ENCODE data around the gene CLDN16.

DNA sequence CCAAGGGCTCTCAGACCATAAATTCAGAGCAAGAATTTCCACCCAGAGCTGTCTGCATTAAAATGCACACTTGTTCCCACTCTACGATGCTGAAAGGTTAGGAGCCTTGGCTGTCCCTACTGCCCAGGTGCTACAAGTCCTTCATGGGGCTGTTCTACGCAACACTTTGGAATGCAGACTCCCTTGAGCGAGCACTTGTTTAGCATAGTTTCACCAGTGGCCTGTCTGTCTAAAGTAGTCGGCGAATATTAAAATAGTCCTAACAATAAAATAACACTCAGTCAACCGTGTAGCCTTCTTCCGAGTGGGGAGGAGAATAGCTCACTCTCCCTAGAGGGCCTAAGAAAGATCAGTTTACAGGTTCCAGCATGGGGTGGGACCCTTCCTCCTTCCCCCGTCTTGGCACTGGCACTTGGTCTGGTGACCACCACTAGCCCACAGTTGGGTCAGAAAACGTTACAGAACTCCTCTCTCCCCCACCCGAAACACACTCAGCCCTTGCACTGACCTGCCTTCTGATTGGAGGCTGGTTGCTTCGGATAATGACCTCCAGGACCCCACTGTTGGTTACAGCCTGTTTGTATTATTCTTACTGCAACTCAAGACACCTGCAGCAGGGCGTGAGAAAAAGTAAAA, at the start of gene CLDN16:
- TF ChIP-seq, protein P1, sequence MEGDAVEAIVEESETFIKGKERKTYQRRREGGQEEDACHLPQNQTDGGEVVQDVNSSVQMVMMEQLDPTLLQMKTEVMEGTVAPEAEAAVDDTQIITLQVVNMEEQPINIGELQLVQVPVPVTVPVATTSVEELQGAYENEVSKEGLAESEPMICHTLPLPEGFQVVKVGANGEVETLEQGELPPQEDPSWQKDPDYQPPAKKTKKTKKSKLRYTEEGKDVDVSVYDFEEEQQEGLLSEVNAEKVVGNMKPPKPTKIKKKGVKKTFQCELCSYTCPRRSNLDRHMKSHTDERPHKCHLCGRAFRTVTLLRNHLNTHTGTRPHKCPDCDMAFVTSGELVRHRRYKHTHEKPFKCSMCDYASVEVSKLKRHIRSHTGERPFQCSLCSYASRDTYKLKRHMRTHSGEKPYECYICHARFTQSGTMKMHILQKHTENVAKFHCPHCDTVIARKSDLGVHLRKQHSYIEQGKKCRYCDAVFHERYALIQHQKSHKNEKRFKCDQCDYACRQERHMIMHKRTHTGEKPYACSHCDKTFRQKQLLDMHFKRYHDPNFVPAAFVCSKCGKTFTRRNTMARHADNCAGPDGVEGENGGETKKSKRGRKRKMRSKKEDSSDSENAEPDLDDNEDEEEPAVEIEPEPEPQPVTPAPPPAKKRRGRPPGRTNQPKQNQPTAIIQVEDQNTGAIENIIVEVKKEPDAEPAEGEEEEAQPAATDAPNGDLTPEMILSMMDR (conservative IDR thresholded peaks at IDR 0.05 in 1 of 2, IDR thresholded peaks at IDR 0.05 in 1 of 2; ENCODE audit: low read depth in 1 of 2, low read length in 2 of 2), result no peak
- no peak for TF ChIP-seq EZH2 (IDR thresholded peaks at IDR 0.05; ENCODE audit: low read length, missing control alignments)

Data from fibroblast of lung (primary cell).